DND-41 (cell line): ENCODE measurements around the gene KRT15.

Experiments used
- CTCF ChIP-seq: IDR thresholded peaks from 2 replicates; pipeline ENCODE4 v1.5.1; 2012; ENCODE audit warnings: borderline replicate concordance, low read length, moderate library complexity, mild to moderate bottlenecking; ENCODE audit not compliant: poor library complexity, severe bottlenecking; ENCODE audit errors: extremely low read depth
- EZH2 ChIP-seq: IDR thresholded peaks from 3 replicates; pipeline ENCODE4 v1.6.1; 2012; ENCODE audit warnings: borderline replicate concordance, low read depth, mild to moderate bottlenecking, moderate library complexity, low read length, inconsistent platforms; ENCODE audit not compliant: severe bottlenecking

GRCh38 chr17:41531993-41532392, 13.3 kb upstream of the KRT15 start:
- TF ChIP-seq EZH2 (no peak), CTCF (no peak)
